Measurements from ENCODE around the gene NAPB.

The NAPB gene

DNA sequence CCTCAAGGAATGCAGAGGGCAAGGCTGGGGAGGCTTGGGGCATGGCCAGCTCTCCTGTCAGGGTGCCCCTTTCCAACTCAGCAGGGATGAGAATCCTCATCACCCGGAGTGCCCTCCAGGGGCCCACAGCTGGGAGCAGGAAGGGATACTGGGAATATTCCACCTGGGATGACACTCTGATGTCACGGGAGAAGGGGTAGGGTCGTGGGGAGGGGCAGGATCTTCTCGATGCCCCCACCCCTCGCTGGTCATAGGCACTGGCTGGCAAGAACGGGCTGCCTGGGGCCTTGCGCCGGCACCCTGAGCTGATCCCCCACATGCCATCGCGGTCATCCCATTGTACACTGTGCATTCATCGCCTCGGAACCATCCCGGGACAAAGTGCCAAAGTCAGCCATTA, 81.3 kb downstream of the NAPB start:
- no peak overlapping the region for H3K9ac ChIP-seq (ENCODE audit: low read depth, low read length, poor library complexity)
- H4K91ac ChIP-seq (ENCODE audit: low read depth, low read length, poor library complexity) = no peak overlapping the region
- no peak overlapping the region for H2BK15ac ChIP-seq (ENCODE audit: low read length)
- H3K23ac ChIP-seq (ENCODE audit: low read depth, low read length, poor library complexity) = no peak overlapping the region
- WGBS, 2 donors (ENCODE audit: extremely low coverage in 2 of 2, insufficient read length in 2 of 2, insufficient replicate concordance in 1 of 2) = no CpG with 5 or more reads among the region's 13 CpGs
- H2BK12ac ChIP-seq (ENCODE audit: low read length) = no peak overlapping the region
- no peak overlapping the region for H3K4me3 ChIP-seq (ENCODE audit: low read length in 2 of 2)
- H4K8ac ChIP-seq (ENCODE audit: low read depth, low read length) = no peak overlapping the region
- H2AFZ ChIP-seq (ENCODE audit: low read length) = no peak overlapping the region
- no peaks in the 10 kb centered on the region for H3K9me3 ChIP-seq (replicated peaks in 1 of 2; ENCODE audit: control insufficient read depth in 2 of 2, insufficient read depth in 1 of 2, low read depth in 1 of 2, low read length in 2 of 2)
- H3K79me1 ChIP-seq (ENCODE audit: low read depth, low read length) = no peaks in the 10 kb centered on the region
- H2AK5ac ChIP-seq (ENCODE audit: low read depth, low read length) = peak overlapping the region; percentile 82
- no peak overlapping the region for H3K4ac ChIP-seq (ENCODE audit: low read length)
- H3K14ac ChIP-seq (ENCODE audit: low read length) = no peak overlapping the region
- peak overlapping the region; percentile 14 for H2BK5ac ChIP-seq (ENCODE audit: low read length)
- peak overlapping the region; percentile 51 for H3K18ac ChIP-seq (ENCODE audit: low read length)
- peaks cover 0 to 5% (median 0%) of the 10 kb centered on the region in 3 experiments for H3K27me3 ChIP-seq (ENCODE audit: control insufficient read depth in 3 of 3, insufficient read depth in 3 of 3, low read depth in 1 of 3, low read length in 3 of 3)
- no peak overlapping the region for H3K4me2 ChIP-seq (ENCODE audit: insufficient read depth, low read length, poor library complexity, severe bottlenecking)
- no peak overlapping the region for H2BK120ac ChIP-seq (ENCODE audit: low read depth, low read length)
- no peaks in the 10 kb centered on the region for H3K36me3 ChIP-seq (replicated peaks in 1 of 2; ENCODE audit: control insufficient read depth in 2 of 2, insufficient read depth in 2 of 2, low read length in 2 of 2)
- H3K4me1 ChIP-seq (ENCODE audit: control insufficient read depth in 2 of 2, insufficient read depth in 1 of 2, low read depth in 1 of 2, low read length in 2 of 2) = no peaks in the 10 kb centered on the region
- H3K27ac ChIP-seq (replicated peaks; ENCODE audit: low read length) = no peak overlapping the region
- DNase-seq (ENCODE audit: low spot score) = no peak

DNA sequence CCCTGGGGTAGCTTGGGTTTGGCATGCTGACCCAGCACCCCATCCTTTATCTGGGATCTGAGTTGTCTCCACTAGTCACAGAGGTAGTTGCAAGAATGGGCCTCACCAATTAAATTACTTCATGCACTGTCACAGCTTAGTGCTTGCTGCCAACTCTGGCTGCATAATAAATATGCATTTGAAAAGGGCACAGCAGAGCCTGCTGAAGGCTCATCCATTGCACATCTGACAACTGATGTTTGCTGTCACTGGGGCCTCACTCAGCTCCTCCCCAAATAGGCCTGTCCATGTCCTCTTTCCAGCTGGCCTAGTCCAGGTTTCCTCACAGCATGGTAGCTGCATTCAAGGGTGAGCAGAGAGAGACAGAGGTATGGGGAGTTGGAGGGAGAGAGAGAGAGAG, 84.0 kb downstream of the NAPB start:
- DNase-seq (ENCODE audit: low spot score) = no peak
- no peak overlapping the region for H3K23ac ChIP-seq (ENCODE audit: low read depth, low read length, poor library complexity)
- no peaks in the 10 kb centered on the region for H3K9me3 ChIP-seq (replicated peaks in 1 of 2; ENCODE audit: control insufficient read depth in 2 of 2, insufficient read depth in 1 of 2, low read depth in 1 of 2, low read length in 2 of 2)
- H3K4me3 ChIP-seq (ENCODE audit: low read length in 2 of 2) = no peak overlapping the region
- no peak overlapping the region for H2BK12ac ChIP-seq (ENCODE audit: low read length)
- no peak overlapping the region for H2BK15ac ChIP-seq (ENCODE audit: low read length)
- no peak overlapping the region for H3K18ac ChIP-seq (ENCODE audit: low read length)
- no peak overlapping the region for H2BK120ac ChIP-seq (ENCODE audit: low read depth, low read length)
- H3K36me3 ChIP-seq (replicated peaks in 1 of 2; ENCODE audit: control insufficient read depth in 2 of 2, insufficient read depth in 2 of 2, low read length in 2 of 2) = no peaks in the 10 kb centered on the region
- no peak overlapping the region for H2AFZ ChIP-seq (ENCODE audit: low read length)
- no peak overlapping the region for H3K27ac ChIP-seq (replicated peaks; ENCODE audit: low read length)
- H3K14ac ChIP-seq (ENCODE audit: low read length) = no peak overlapping the region
- no peak overlapping the region for H2AK5ac ChIP-seq (ENCODE audit: low read depth, low read length)
- no peaks in the 10 kb centered on the region for H3K4me1 ChIP-seq (ENCODE audit: control insufficient read depth in 2 of 2, insufficient read depth in 1 of 2, low read depth in 1 of 2, low read length in 2 of 2)
- H3K4ac ChIP-seq (ENCODE audit: low read length) = no peak overlapping the region
- peaks cover 0 to 5% (median 0%) of the 10 kb centered on the region in 3 experiments for H3K27me3 ChIP-seq (ENCODE audit: control insufficient read depth in 3 of 3, insufficient read depth in 3 of 3, low read depth in 1 of 3, low read length in 3 of 3)
- H3K4me2 ChIP-seq (ENCODE audit: insufficient read depth, low read length, poor library complexity, severe bottlenecking) = no peak overlapping the region
- H2BK5ac ChIP-seq (ENCODE audit: low read length) = no peak overlapping the region
- H4K8ac ChIP-seq (ENCODE audit: low read depth, low read length) = no peak overlapping the region
- H3K79me1 ChIP-seq (ENCODE audit: low read depth, low read length) = no peaks in the 10 kb centered on the region
- no peak overlapping the region for H3K9ac ChIP-seq (ENCODE audit: low read depth, low read length, poor library complexity)
- no peak overlapping the region for H4K91ac ChIP-seq (ENCODE audit: low read depth, low read length, poor library complexity)

DNA sequence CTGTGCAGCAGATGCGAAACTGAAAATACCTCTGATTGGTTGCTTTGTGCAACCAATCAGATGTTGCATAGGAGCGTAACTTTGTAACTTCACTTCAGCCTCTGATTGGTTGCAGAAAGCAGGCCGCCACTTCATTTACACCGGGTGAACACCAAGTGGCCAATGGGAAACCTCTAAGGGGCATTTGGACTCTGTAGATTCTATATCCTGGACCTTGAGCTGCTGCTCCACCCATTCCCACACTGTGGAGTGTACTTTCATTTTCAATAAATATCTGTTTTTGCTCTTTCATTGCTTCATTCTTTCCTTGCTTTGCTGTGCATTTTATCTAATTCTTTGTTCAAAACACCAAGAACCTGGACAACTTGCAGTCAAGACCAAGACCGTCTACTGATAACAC, 84.8 kb downstream of the NAPB start:
- Histone ChIP-seq H4K91ac (ENCODE audit: low read depth, low read length, poor library complexity) (no peak overlapping the region), H3K4me2 (ENCODE audit: insufficient read depth, low read length, poor library complexity, severe bottlenecking) (no peak overlapping the region), H2AFZ (ENCODE audit: low read length) (no peak overlapping the region), H3K9me3 (replicated peaks in 1 of 2; ENCODE audit: control insufficient read depth in 2 of 2, insufficient read depth in 1 of 2, low read depth in 1 of 2, low read length in 2 of 2) (no peaks in the 10 kb centered on the region), H4K8ac (ENCODE audit: low read depth, low read length) (no peak overlapping the region), H3K4me1 (ENCODE audit: control insufficient read depth in 2 of 2, insufficient read depth in 1 of 2, low read depth in 1 of 2, low read length in 2 of 2) (peaks cover 0 to 2% of the 10 kb centered on the region in 2 donors), H3K27ac (replicated peaks; ENCODE audit: low read length) (no peak overlapping the region), H3K4ac (ENCODE audit: low read length) (no peak overlapping the region), H2AK5ac (ENCODE audit: low read depth, low read length) (no peak overlapping the region), H3K18ac (ENCODE audit: low read length) (no peak overlapping the region), H3K14ac (ENCODE audit: low read length) (no peak overlapping the region), H3K23ac (ENCODE audit: low read depth, low read length, poor library complexity) (no peak overlapping the region), H3K4me3 (ENCODE audit: low read length in 2 of 2) (no peak overlapping the region), H2BK12ac (ENCODE audit: low read length) (no peak overlapping the region), H2BK5ac (ENCODE audit: low read length) (no peak overlapping the region), H3K79me1 (ENCODE audit: low read depth, low read length) (no peaks in the 10 kb centered on the region), H3K36me3 (replicated peaks in 1 of 2; ENCODE audit: control insufficient read depth in 2 of 2, insufficient read depth in 2 of 2, low read length in 2 of 2) (no peaks in the 10 kb centered on the region), H3K9ac (ENCODE audit: low read depth, low read length, poor library complexity) (no peak overlapping the region), H2BK15ac (ENCODE audit: low read length) (no peak overlapping the region), H3K27me3 (ENCODE audit: control insufficient read depth in 3 of 3, insufficient read depth in 3 of 3, low read depth in 1 of 3, low read length in 3 of 3) (peaks cover 0 to 5% (median 0%) of the 10 kb centered on the region in 3 experiments), H2BK120ac (ENCODE audit: low read depth, low read length) (no peak overlapping the region)
- no CpG with 5 or more reads among the region's 5 CpGs for WGBS, 2 donors (ENCODE audit: extremely low coverage in 2 of 2, insufficient read length in 2 of 2, insufficient replicate concordance in 1 of 2)
- no peak for DNase-seq (ENCODE audit: low spot score)

- H4K8ac ChIP-seq (ENCODE audit: low read depth, low read length) = no peak overlapping the region
- H3K9ac ChIP-seq (ENCODE audit: low read depth, low read length, poor library complexity) = no peak overlapping the region
- no peaks in the 10 kb centered on the region for H3K9me3 ChIP-seq (replicated peaks in 1 of 2; ENCODE audit: control insufficient read depth in 2 of 2, insufficient read depth in 1 of 2, low read depth in 1 of 2, low read length in 2 of 2)
- H3K14ac ChIP-seq (ENCODE audit: low read length) = no peak overlapping the region
- no peak overlapping the region for H3K4ac ChIP-seq (ENCODE audit: low read length)
- no peak overlapping the region for H2BK5ac ChIP-seq (ENCODE audit: low read length)
- H3K4me2 ChIP-seq (ENCODE audit: insufficient read depth, low read length, poor library complexity, severe bottlenecking) = no peak overlapping the region
- no CpG with 5 or more reads among the region's 5 CpGs for whole genome bisulfite sequencing, 2 donors (ENCODE audit: extremely low coverage in 2 of 2, insufficient read length in 2 of 2, insufficient replicate concordance in 1 of 2)
- H3K36me3 ChIP-seq (replicated peaks in 1 of 2; ENCODE audit: control insufficient read depth in 2 of 2, insufficient read depth in 2 of 2, low read length in 2 of 2) = no peaks in the 10 kb centered on the region
- H3K4me3 ChIP-seq (ENCODE audit: low read length in 2 of 2) = no peak overlapping the region
- no peaks in the 10 kb centered on the region for H3K27me3 ChIP-seq (ENCODE audit: control insufficient read depth in 3 of 3, insufficient read depth in 3 of 3, low read depth in 1 of 3, low read length in 3 of 3)
- no peak overlapping the region for H3K27ac ChIP-seq (replicated peaks; ENCODE audit: low read length)
- H2AFZ ChIP-seq (ENCODE audit: low read length) = no peak overlapping the region
- DNase-seq (ENCODE audit: low spot score) = no peak
- H3K18ac ChIP-seq (ENCODE audit: low read length) = no peak overlapping the region
- H2AK5ac ChIP-seq (ENCODE audit: low read depth, low read length) = no peak overlapping the region
- no peak overlapping the region for H3K23ac ChIP-seq (ENCODE audit: low read depth, low read length, poor library complexity)
- H2BK12ac ChIP-seq (ENCODE audit: low read length) = no peak overlapping the region
- no peak overlapping the region for H2BK15ac ChIP-seq (ENCODE audit: low read length)
- H3K79me1 ChIP-seq (ENCODE audit: low read depth, low read length) = no peaks in the 10 kb centered on the region
- peaks cover 0 to 2% of the 10 kb centered on the region in 2 donors for H3K4me1 ChIP-seq (ENCODE audit: control insufficient read depth in 2 of 2, insufficient read depth in 1 of 2, low read depth in 1 of 2, low read length in 2 of 2)
- H2BK120ac ChIP-seq (ENCODE audit: low read depth, low read length) = no peak overlapping the region
- H4K91ac ChIP-seq (ENCODE audit: low read depth, low read length, poor library complexity) = no peak overlapping the region
Observed at GRCh38 chr20:23335521-23335920, 85.8 kb downstream of the NAPB start.

All from neuronal stem cell (in vitro differentiated cells).